Right lobe of liver (tissue), 4 donors: ENCODE data around the gene TMEM132D.

Source experiments
- CTCF ChIP-seq, 4 donors: fragments of 200-600 bp in 3 of 4; fragments of 450-650 bp in 1 of 4; IDR thresholded peaks; one replicate each; pipeline versions ENCODE4 v1.5.1 to v1.8.0; 2016 to 2022; ENCODE audit warnings: antibody characterized with exemption in 4 of 4, mild to moderate bottlenecking in 2 of 4
- POLR2A ChIP-seq: fragments of 450-650 bp; IDR thresholded peaks from one replicate; pipeline ENCODE4 v1.6.1; 2017; ENCODE audit warnings: antibody characterized with exemption, mild to moderate bottlenecking
- donor health status: DM: no; HTN: no; CAD: no.
- donor health status: DM: no; HTN: no; CAD: no.
- donor health status: DM: no; HTN: yes; CAD: no.

GRCh38 chr12:129873833-129874208 is 30.0 kb downstream of the TMEM132D start:
- TF ChIP-seq POLR2A = no peak
- no peak for TF ChIP-seq CTCF (IDR thresholded peaks at IDR 0.05)
